Activated B cell treated with CpG ODN at 0.5 μM for 24 hours (primary cell): ENCODE results near the gene LCORL. TPM values are rescaled to one million over a fixed set of nuclear protein-coding genes. Genes with fewer than 3 reads are reported as not detected.

ENCODE experiments used
- ATAC-seq: fragments of 200-7000 bp; cut with Tn5 transposase; one replicate; pipeline ENCODE4 v1.10.0; 2021; ENCODE audit warnings: low read depth, mild to moderate bottlenecking, moderate library complexity
- CTCF ChIA-PET: fragments of 350-600 bp; sonication (Branson Sonifier 250); formaldehyde crosslinking; loops from one replicate; lab custom pipeline; 2021; ENCODE audit warnings: antibody characterized with exemption; lab: Charles Lee
- POLR2A ChIA-PET: fragments of 350-600 bp; sonication (Branson Sonifier 250); formaldehyde crosslinking; loops from one replicate; lab custom pipeline; 2021; ENCODE audit warnings: antibody characterized with exemption; lab: Charles Lee
- DNase-seq: peaks from one replicate; pipeline ENCODE4 v3.0.0; 2022
- H3K27ac Mint-ChIP-seq: one replicate; pipeline ENCODE4 v1.8.0; 2020; ENCODE audit warnings: mixed read lengths
- H3K27me3 Mint-ChIP-seq: one replicate; pipeline ENCODE4 v1.8.0; 2021; ENCODE audit warnings: mixed read lengths
- H3K36me3 Mint-ChIP-seq: one replicate; pipeline ENCODE4 v1.8.0; 2021; ENCODE audit warnings: low read depth, mixed read lengths
- H3K4me1 Mint-ChIP-seq: one replicate; pipeline ENCODE4 v1.8.0; 2021; ENCODE audit warnings: mixed read lengths
- H3K4me3 Mint-ChIP-seq: one replicate; pipeline ENCODE4 v1.8.0; 2020; ENCODE audit warnings: mild to moderate bottlenecking, mixed read lengths
- H3K9me3 Mint-ChIP-seq: one replicate; pipeline ENCODE4 v1.8.0; 2020; ENCODE audit warnings: mixed read lengths
- CTCF ChIP-seq: fragments of 200-600 bp; IDR thresholded peaks from one replicate; pipeline ENCODE4 v1.8.0; 2022; ENCODE audit warnings: antibody characterized with exemption, mild to moderate bottlenecking
- intact Hi-C: fragments of 100-400 bp; cut with micrococcal nuclease; formaldehyde crosslinking; loops from one replicate; pipeline ENCODE4 v1.15.1; 2024
- total RNA-seq: library from RNA; stranded (reverse); gene quantifications from 2 replicates; pipeline ENCODE4 v1.2.3, GENCODE V29; 2022

The LCORL gene
- total RNA-seq, 1 donor from 2014 or later: 12.6 TPM

GRCh38 chr4:17933126-17933525 lies 88.4 kb downstream of the LCORL start:
- H3K4me3 Mint-ChIP-seq: no peak overlapping the region
- intact Hi-C loops: no loop called here
- CTCF ChIA-PET: no interaction called here
- DNase-seq: no peak
- peaks cover 15% of the 10 kb centered on the region for H3K9me3 Mint-ChIP-seq
- TF ChIP-seq CTCF: no peak
- ATAC-seq: no peak
- POLR2A ChIA-PET: no interaction called here
- H3K27ac Mint-ChIP-seq: no peak overlapping the region
- H3K27me3 Mint-ChIP-seq: no peaks in the 10 kb centered on the region
- peaks cover 58% of the 10 kb centered on the region for H3K36me3 Mint-ChIP-seq
- H3K4me1 Mint-ChIP-seq: no peaks in the 10 kb centered on the region

GRCh38 chr4:17932041-17932440 lies 89.5 kb downstream of the LCORL start:
- TF ChIP-seq CTCF: no peak
- Mint-ChIP-seq H3K27ac (no peak overlapping the region), H3K27me3 (no peaks in the 10 kb centered on the region), H3K9me3 (peaks cover 15% of the 10 kb centered on the region), H3K36me3 (peaks cover 58% of the 10 kb centered on the region), H3K4me1 (no peaks in the 10 kb centered on the region), H3K4me3 (no peak overlapping the region)
- DNase-seq (no peak), ATAC-seq (no peak)
- CTCF ChIA-PET: no interaction called here
- intact Hi-C loops: no loop called here
- POLR2A ChIA-PET: no interaction called here

- ATAC-seq (no peak), DNase-seq (no peak)
- peaks cover 55% of the 10 kb centered on the region for H3K36me3 Mint-ChIP-seq
- no peak for TF ChIP-seq CTCF
- intact Hi-C loops: no loop called here
- H3K27me3 Mint-ChIP-seq: no peaks in the 10 kb centered on the region
- H3K4me3 Mint-ChIP-seq: no peak overlapping the region
- POLR2A ChIA-PET: no interaction called here
- H3K4me1 Mint-ChIP-seq: no peaks in the 10 kb centered on the region
- peaks cover 11% of the 10 kb centered on the region for H3K9me3 Mint-ChIP-seq
- CTCF ChIA-PET: no interaction called here
- no peak overlapping the region for H3K27ac Mint-ChIP-seq
These were observed 91.3 kb downstream of the LCORL start for GRCh38 chr4:17930256-17930655.

GRCh38 chr4:17924189-17924588 lies 97.4 kb downstream of the LCORL start:
- POLR2A ChIA-PET: no interaction called here
- Mint-ChIP-seq H3K27me3 (no peaks in the 10 kb centered on the region), H3K27ac (no peak overlapping the region), H3K4me3 (no peak overlapping the region), H3K36me3 (peaks cover 51% of the 10 kb centered on the region), H3K4me1 (no peaks in the 10 kb centered on the region), H3K9me3 (peaks cover 4% of the 10 kb centered on the region)
- intact Hi-C loops: no loop called here
- no peak for DNase-seq
- TF ChIP-seq CTCF: no peak
- CTCF ChIA-PET: no interaction called here
- ATAC-seq: no peak

GRCh38 chr4:17921451-17921850 lies 100.1 kb downstream of the LCORL start:
- intact Hi-C loops: no loop called here
- H3K9me3 Mint-ChIP-seq: peaks cover 8% of the 10 kb centered on the region
- ChIA-PET CTCF (no interaction called here), POLR2A (no interaction called here)
- DNase-seq (no peak), ATAC-seq (no peak)
- no peak overlapping the region for H3K27ac Mint-ChIP-seq
- H3K4me1 Mint-ChIP-seq: no peaks in the 10 kb centered on the region
- peaks cover 54% of the 10 kb centered on the region for H3K36me3 Mint-ChIP-seq
- no peak overlapping the region for H3K4me3 Mint-ChIP-seq
- H3K27me3 Mint-ChIP-seq: no peaks in the 10 kb centered on the region
- TF ChIP-seq CTCF: no peak
